DMS114 treated with DMSO at 0.1 percent for 48 hours (cell line): ENCODE results near the gene ALKAL2.

Experiments used
- DNase-seq: peaks from one replicate; lab custom pipeline; 2025; ENCODE audit not compliant: unreplicated experiment; lab: John Stamatoyannopoulos, UW

Gene ALKAL2

GRCh38 chr2:271917-272316 is 16.0 kb downstream of the ALKAL2 start:
- DNase-seq = no peak

DNA sequence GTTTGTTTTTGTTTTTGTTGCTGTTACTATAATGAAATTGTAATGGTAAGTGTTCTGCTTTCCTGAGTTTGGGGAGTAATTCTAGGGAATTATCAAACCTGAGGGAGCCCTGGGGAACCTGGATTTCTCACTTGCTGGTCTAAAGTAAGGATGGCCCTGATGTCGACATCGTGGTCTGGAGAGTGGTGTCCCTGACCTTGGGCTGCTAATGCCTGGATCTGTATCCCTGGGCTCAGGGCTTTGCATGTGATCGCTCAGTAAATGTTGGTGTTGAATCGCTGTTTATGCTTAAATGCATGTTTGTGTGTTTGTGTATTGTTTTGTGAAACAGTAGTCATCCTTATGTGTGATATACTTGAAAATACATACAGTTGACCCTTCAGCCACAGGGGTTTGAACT is 17.0 kb downstream of the ALKAL2 start:
- DNase-seq = no peak

GRCh38 chr2:269356-270030 is 18.4 kb downstream of the ALKAL2 start:
- DNase-seq = no peak

- no peak for DNase-seq
Measured at GRCh38 chr2:268323-268722, 19.6 kb downstream of the ALKAL2 start.

GRCh38 chr2:264493-265468 is 23.1 kb downstream of the ALKAL2 start, which contains the start of gene ACP1:
TSS of gene ACP1 (plus strand) at chr2:264947. CDS start at chr2:264965, 18 bp downstream.
- peak; percentile 84 for DNase-seq

DNA sequence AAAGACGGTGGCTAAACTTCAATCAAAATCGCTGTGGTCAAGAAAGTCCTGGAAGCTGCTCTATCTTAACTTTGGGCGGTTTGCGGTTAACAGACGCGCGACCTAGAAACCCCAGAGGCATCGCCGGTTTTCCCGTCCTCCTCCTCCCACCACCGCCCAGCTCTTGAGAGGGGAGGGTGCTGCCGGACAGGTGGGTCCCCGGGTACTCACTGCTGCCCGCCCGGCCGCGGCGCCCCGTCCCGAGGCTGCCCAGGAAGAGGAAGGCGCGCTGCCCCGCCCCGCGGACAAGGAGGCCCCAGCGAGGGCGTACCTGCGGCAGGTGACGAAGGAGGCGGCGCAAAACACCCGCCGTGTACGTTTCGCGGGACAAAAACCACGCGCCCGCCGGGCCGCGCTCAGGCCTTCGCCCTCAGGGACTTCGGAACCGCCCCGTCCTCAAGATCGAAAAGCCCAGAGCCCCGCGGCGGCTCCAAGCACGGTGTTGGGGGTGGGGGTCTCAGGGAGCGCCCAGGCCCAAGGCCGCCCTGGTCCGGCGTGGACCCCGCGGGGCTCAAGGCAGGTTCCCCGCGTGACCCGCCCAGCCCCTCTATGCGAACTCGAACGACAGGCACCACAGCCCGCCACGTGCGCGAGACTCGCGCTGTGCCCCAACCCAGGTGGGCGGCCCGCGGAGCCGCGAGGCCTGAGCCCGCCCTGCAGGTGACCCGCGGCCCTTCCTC is 24.0 kb downstream of the ALKAL2 start, which contains the start of gene SH3YL1:
TSS of gene SH3YL1 (minus strand) at position 259 of the 719 bp plus-strand sequence. CDS start at position 211, 48 bp downstream.
- no peak for DNase-seq

GRCh38 chr2:263022-263738 is 24.7 kb downstream of the ALKAL2 start:
- no peak for DNase-seq

DNA sequence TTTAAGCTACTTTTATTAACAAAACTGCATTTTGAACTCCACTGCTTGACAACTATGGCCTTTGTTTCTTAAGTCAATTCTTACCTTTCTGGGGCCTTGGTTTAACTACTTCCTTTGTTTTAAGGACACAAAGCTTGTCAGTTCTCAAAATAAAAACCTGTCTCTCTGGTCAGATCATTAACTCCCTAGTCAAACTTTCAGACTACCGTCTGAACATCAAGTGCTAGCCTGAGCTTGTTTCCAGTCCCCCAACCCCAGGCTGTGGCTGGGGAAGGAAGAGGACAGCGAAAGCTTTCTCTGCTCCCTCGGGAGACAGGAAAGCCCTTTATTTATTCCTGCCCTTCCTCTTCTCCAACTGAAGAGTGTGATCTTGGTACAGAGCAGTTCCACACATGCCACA is 25.8 kb downstream of the ALKAL2 start:
- no peak for DNase-seq

DNA sequence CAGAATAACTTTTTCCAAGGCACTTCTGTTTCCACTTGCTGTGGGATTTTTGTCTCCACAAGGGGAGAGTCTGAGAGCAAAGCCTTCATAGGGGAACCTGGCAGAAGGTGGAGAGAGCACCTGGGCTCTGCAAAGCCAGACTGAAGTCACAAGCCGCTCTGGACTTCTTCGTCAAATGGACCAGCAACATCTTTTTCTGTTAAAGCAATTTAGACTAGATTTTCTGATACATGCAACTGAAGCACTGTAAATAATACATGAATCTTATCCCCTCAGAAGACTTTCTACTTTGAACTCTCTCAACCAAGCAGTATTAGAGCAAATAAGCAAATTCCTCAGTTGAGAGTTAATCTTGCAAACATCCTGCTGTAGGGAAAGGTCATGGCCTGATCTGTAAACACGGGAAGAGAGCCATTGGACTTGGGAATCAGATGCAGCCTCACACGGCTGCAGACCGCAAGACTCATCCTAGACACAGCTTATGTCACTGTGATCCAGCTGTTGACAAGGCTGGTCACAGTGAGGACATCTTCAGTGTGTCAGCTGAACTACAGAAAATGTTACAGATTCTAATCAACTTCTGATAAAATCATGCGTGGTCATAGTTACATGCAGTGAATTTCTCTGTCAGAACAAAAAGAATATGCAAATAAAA is 27.3 kb downstream of the ALKAL2 start:
- no peak for DNase-seq

GRCh38 chr2:259789-260331 is 28.0 kb downstream of the ALKAL2 start:
- no peak for DNase-seq

GRCh38 chr2:258933-259332 is 29.0 kb downstream of the ALKAL2 start:
- no peak for DNase-seq

DNA sequence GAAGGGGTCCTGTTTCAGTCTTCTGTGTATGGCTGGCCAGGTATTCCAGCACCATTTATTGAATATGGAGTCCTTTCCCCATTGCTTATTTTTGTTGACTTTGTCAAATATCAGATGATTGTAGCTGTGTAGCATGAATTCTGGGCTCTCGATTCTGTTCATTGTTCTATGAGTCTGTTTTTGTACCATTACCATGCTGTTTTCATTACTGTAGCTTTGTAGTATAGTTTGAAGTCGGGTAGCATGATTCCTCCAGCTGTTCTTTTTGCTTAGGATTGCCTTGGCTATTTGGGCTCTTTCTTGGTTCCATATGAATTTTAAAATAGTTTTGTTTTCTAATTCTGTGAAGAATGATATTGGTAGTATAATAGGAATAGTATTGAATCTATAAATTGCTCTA is 30.0 kb downstream of the ALKAL2 start:
- no peak for DNase-seq

DNA sequence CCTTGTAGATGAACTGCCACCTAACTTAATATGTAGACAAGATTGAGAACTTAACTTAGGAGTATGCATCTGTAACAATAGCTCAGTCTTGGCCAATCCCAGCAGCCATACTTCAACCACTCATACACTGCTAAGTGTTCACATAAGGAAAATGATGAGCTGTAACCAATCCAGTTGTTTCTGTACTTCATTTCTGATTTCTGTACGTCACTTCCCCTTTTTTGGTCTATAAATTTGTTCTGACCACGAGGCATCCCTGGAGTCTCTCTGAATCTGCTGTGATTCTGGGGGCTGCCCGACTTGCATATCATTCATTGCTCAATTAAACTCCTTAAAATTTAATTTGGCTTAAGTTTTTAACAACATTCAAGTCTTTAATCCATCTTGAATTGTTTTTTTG is 30.5 kb downstream of the ALKAL2 start:
- no peak for DNase-seq

DNA sequence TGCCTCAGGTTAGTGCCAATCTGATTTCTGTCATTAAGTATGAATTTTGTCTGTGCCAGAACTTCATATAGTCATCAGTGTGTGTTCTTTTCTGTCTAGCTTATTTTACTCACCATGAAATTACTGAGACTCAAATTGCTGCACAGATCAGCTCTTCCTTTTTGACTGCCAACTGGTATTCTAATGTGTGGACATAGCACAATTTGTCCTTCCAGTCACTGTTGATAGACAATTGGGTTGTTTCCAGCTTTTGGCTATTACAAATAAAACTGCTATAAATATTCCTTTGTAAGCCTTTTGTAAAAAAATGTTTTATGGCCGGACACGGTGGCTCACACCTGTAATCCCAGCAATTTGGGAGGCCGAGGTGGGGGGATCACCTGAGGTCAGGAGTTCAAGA is 31.8 kb downstream of the ALKAL2 start:
- DNase-seq = no peak

DNA sequence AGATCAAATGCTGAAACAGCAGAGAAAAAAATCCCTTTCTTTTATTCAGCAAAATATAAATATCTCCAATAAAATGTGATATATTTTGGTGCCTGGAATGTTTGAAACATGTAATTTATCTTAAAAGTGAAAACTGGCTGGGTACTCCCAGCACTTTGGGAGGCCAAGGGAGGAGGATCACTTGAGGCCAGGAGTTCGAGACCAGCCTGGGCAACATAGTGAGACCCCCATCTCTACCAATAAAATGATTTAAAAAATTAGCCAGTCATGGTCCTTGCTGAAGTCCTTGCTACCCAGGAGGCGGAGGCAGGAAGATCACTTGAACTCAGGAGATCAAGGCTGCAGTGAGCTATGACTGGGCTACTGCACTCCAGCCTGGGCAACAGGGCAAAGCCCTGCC is 32.7 kb downstream of the ALKAL2 start:
- DNase-seq = no peak

- no peak for DNase-seq
Measured at GRCh38 chr2:254241-254640, 33.6 kb downstream of the ALKAL2 start.

- no peak for DNase-seq
Measured at GRCh38 chr2:253202-253638, 34.7 kb downstream of the ALKAL2 start.

DNA sequence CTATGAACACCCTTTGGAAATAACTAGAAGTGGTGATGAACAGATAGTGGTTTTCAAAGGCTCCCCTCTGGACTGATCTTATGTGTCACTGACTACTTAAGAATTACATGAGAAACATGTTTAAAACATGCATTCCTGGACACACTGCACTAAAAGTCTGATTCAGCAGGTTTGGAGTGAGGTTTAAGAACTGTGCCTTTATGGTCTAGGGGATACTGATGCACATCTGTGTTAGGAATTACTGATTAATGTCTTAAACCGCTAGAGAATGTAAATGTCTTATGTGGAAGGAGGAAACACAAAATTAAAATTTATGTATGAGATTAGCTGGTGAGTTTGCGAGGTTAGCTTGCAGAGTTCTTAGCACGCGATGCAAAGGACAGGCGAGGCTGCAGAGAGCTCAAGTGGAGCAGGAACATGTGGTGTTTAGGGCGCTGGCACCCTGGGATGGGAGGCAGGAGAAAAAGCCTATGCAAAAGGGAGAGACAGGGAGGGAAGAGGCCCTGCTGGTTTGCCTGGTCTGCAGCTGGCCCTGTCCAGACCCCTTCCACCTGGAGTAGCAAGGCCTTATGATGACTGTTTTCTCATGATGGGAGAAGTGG is 35.8 kb downstream of the ALKAL2 start:
- DNase-seq = no peak

- DNase-seq = no peak
Measured at GRCh38 chr2:249538-250042, 38.3 kb downstream of the ALKAL2 start.
